HepG2 (cell line): ENCODE results near the gene NAE1. TPM values are rescaled to one million over a fixed set of nuclear protein-coding genes. Genes with fewer than 3 reads are reported as not detected.

Experiments used
- ATM ChIP-seq: fragments of 450-650 bp; IDR thresholded peaks from 2 replicates; pipeline ENCODE4 v1.7.1; 2017; ENCODE audit warnings: mild to moderate bottlenecking, borderline replicate concordance
- CBX2 ChIP-seq, 2 experiments: fragments of 200-600 bp in 1 of 2; sonication (generic); formaldehyde crosslinking in 1 of 2; IDR thresholded peaks; 2 replicates each; pipeline versions ENCODE4 v1.7.0 to v1.8.1; 2018 to 2022; ENCODE audit warnings: low read depth in 2 of 2, low read length in 1 of 2, mild to moderate bottlenecking in 1 of 2, missing genetic modification reagents in 1 of 2
- CHD2 ChIP-seq: IDR thresholded peaks from 2 replicates; pipeline ENCODE4 v1.6.1; 2011; ENCODE audit warnings: low read depth, low read length, improper control_type of control experiment
- CHD4 ChIP-seq: fragments of 200-600 bp; sonication (generic); IDR thresholded peaks from 2 replicates; pipeline ENCODE4 v1.7.0; 2017; ENCODE audit warnings: mild to moderate bottlenecking, low read length, borderline replicate concordance
- KDM5B ChIP-seq: sonication (generic); formaldehyde crosslinking; IDR thresholded peaks from 2 replicates; pipeline ENCODE4 v1.4.0; 2020; ENCODE audit warnings: missing genetic modification reagents, mild to moderate bottlenecking, borderline replicate concordance
- KLF9 ChIP-seq: IDR thresholded peaks from 2 replicates; pipeline ENCODE4 v1.6.1; 2016; ENCODE audit warnings: low read depth
- MAFK ChIP-seq, 2 experiments: IDR thresholded peaks in 1 of 2; conservative IDR thresholded peaks in 1 of 2; 2 replicates each; pipeline ENCODE4 v1.6.1; 2011; ENCODE audit warnings: improper control_type of control experiment in 2 of 2, low read length in 2 of 2
- MED1 ChIP-seq: sonication (generic); formaldehyde crosslinking; IDR thresholded peaks from 2 replicates; pipeline ENCODE4 v1.4.0; 2020; ENCODE audit warnings: missing genetic modification reagents
- RCOR2 ChIP-seq: IDR thresholded peaks from 2 replicates; pipeline ENCODE4 v1.6.1; 2016; ENCODE audit warnings: missing biosample characterization, missing genetic modification reagents
- SIX1 ChIP-seq: sonication (generic); formaldehyde crosslinking; IDR thresholded peaks from 2 replicates; pipeline ENCODE4 v1.4.0; 2020; ENCODE audit warnings: missing genetic modification reagents, borderline replicate concordance
- THAP11 ChIP-seq: IDR thresholded peaks from 2 replicates; pipeline ENCODE4 v1.6.1; 2016; ENCODE audit warnings: missing biosample characterization, missing genetic modification reagents
- YEATS2 ChIP-seq: sonication (generic); formaldehyde crosslinking; IDR thresholded peaks from 2 replicates; pipeline ENCODE4 v1.4.0; 2020; ENCODE audit warnings: missing genetic modification reagents, borderline replicate concordance
- ZBTB20 ChIP-seq: sonication (generic); formaldehyde crosslinking; IDR thresholded peaks from 2 replicates; pipeline ENCODE4 v1.8.1; 2023; ENCODE audit warnings: missing genetic modification reagents, low read depth, mild to moderate bottlenecking, borderline replicate concordance
- ZKSCAN5 ChIP-seq: sonication (generic); formaldehyde crosslinking; IDR thresholded peaks from 2 replicates; pipeline ENCODE4 v1.5.1; 2020; ENCODE audit warnings: mild to moderate bottlenecking, missing genetic modification reagents
- ZNF335 ChIP-seq: sonication (generic); formaldehyde crosslinking; IDR thresholded peaks from 2 replicates; pipeline ENCODE4 v1.4.0; 2020; ENCODE audit warnings: missing genetic modification reagents
- ZNF468 ChIP-seq: sonication (generic); formaldehyde crosslinking; IDR thresholded peaks from 2 replicates; pipeline ENCODE4 v1.8.0; 2022; ENCODE audit warnings: mild to moderate bottlenecking, moderate library complexity, missing genetic modification reagents
- ZNF510 ChIP-seq: sonication (generic); formaldehyde crosslinking; IDR thresholded peaks from 2 replicates; pipeline ENCODE4 v1.4.0; 2020; ENCODE audit warnings: low read depth, mild to moderate bottlenecking, missing genetic modification reagents
- ZNF629 ChIP-seq: sonication (generic); formaldehyde crosslinking; conservative IDR thresholded peaks from 2 replicates; pipeline ENCODE4 v1.5.0; 2020; ENCODE audit warnings: missing genetic modification reagents
- ZNF883 ChIP-seq: sonication (generic); formaldehyde crosslinking; IDR thresholded peaks from 2 replicates; pipeline ENCODE4 v1.5.1; 2020; ENCODE audit warnings: mild to moderate bottlenecking, missing genetic modification reagents; ENCODE audit errors: not compliant biosample characterization
- polyA plus RNA-seq, 8 experiments: library from polyadenylated mRNA; depleted of rRNA in 3 of 8; stranded (reverse) in 7 of 8; unstranded in 1 of 8; fragments of >200 nt; fragmentation: Illumina TruSeq in 4 of 8; extraction: Trizol in 4 of 8; gene quantifications; 2 replicates each; pipeline versions ENCODE4 v1.2.1 to v1.2.3, GENCODE V29; 2011 to 2016; ENCODE audit warnings: low read depth in 4 of 8, missing spikeins in 1 of 8, mixed read lengths in 1 of 8; ENCODE audit not compliant: insufficient read depth in 1 of 8
- total RNA-seq, 5 experiments: library from RNA; depleted of rRNA; stranded (reverse); fragments of >200 nt; fragmentation: Illumina TruSeq; extraction: Trizol; gene quantifications; 2 replicates each; pipeline ENCODE4 v1.2.3, GENCODE V29; 2016; ENCODE audit warnings: low read depth in 1 of 5
- TF ChIP-seq, protein P1 (sequence below): IDR thresholded peaks from 2 replicates; pipeline ENCODE4 v1.6.1; 2016; ENCODE audit warnings: control low read depth
- TF ChIP-seq, protein P2 (sequence below): sonication (generic); formaldehyde crosslinking; IDR thresholded peaks from 2 replicates; pipeline ENCODE4 v1.4.0; 2020; ENCODE audit warnings: missing genetic modification reagents; ENCODE audit errors: not compliant biosample characterization
- TF ChIP-seq, protein P3 (sequence below): sonication (generic); formaldehyde crosslinking; IDR thresholded peaks from 2 replicates; pipeline ENCODE4 v1.8.0; 2022; ENCODE audit warnings: mild to moderate bottlenecking, missing genetic modification reagents, borderline replicate concordance
- TF ChIP-seq, protein P4 (sequence below): sonication (generic); formaldehyde crosslinking; IDR thresholded peaks from 2 replicates; pipeline ENCODE4 v1.8.0; 2022; ENCODE audit warnings: mild to moderate bottlenecking, missing genetic modification reagents, moderate library complexity

NAE1 gene
- total and polyA plus RNA-seq, 2 of the 13 experiments (the other 11 are each of a cell fraction or from before 2014, with no cell fraction given) = 95.7 to 206 TPM

DNA sequence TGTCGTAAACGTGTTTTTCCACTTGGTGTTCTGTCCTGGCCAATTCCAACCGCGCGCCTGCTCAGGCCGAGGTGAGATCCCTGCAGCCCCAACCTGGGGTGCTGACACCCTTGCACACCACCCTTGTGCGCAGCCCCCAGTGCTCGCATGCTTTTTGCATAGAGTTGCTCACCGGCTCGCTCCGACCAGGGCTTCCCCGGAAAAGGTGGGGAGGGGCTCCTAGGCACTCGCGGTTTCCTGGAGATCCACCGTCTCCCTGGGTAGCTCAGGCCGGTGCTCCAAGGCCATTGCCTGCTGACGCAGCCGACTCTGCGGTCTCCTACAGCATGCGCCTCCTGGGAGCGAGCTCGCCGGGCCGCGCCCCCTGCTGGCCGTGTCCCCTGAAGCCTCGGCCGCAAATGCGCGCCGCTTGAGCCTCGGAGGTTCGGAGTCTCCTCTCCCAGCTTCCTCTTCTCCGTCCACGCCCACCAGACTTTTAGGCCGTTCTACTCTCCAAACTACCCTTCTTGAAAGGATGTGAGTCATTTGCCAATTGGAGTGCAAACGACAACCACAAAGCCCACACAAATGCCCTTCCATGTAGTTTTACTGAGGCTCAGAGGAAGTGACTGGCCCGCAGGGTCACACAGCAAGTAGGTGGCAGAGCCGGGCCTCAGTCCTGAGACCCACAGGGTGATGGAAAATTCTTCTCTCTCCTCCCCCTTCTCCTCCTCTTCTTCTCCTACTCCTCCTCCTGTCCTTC is 42.3 kb upstream of the NAE1 start (continued):
- no peak for TF ChIP-seq CBX2 (IDR thresholded peaks at IDR 0.05; ENCODE audit: low read depth, low read length)
- TF ChIP-seq CBX2 (CRISPR knock-in tag; IDR thresholded peaks at IDR 0.05; ENCODE audit: low read depth) = peak; percentile 91; the same call in 1 of the 2 replicates
- no peak; the same call in 1 of the 2 replicates for TF ChIP-seq ZNF468 (CRISPR knock-in tag)
- TF ChIP-seq ZNF883 (CRISPR knock-in tag) = no peak
- peak; percentile 42; the same call in 1 of the 2 replicates for TF ChIP-seq ZNF335 (CRISPR knock-in tag)
- TF ChIP-seq RCOR2 (CRISPR knock-in tag) = no peak
- no peak for TF ChIP-seq KLF9 (CRISPR knock-in tag)
- TF ChIP-seq, protein P1, sequence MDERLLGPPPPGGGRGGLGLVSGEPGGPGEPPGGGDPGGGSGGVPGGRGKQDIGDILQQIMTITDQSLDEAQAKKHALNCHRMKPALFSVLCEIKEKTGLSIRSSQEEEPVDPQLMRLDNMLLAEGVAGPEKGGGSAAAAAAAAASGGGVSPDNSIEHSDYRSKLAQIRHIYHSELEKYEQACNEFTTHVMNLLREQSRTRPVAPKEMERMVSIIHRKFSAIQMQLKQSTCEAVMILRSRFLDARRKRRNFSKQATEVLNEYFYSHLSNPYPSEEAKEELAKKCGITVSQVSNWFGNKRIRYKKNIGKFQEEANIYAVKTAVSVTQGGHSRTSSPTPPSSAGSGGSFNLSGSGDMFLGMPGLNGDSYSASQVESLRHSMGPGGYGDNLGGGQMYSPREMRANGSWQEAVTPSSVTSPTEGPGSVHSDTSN (CRISPR knock-in tag) = no peak
- TF ChIP-seq CHD2 = no peak
- TF ChIP-seq, protein P2, sequence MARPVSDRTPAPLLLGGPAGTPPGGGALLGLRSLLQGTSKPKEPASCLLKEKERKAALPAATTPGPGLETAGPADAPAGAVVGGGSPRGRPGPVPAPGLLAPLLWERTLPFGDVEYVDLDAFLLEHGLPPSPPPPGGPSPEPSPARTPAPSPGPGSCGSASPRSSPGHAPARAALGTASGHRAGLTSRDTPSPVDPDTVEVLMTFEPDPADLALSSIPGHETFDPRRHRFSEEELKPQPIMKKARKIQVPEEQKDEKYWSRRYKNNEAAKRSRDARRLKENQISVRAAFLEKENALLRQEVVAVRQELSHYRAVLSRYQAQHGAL = no peak
- TF ChIP-seq YEATS2 (CRISPR knock-in tag) = peak; percentile 56; the same call in 1 of the 2 replicates
- TF ChIP-seq ZNF510 (CRISPR knock-in tag) = no peak
- TF ChIP-seq KDM5B (CRISPR knock-in tag) = peak; percentile 89; the same call in 1 of the 2 replicates
- 0 out of 2 replicates have a peak, but pooled peaks have one; percentile 30 for TF ChIP-seq ZNF629 (CRISPR knock-in tag)
- TF ChIP-seq MED1 (CRISPR knock-in tag) = peak; percentile 68; the same call in 1 of the 2 replicates
- TF ChIP-seq, protein P3, sequence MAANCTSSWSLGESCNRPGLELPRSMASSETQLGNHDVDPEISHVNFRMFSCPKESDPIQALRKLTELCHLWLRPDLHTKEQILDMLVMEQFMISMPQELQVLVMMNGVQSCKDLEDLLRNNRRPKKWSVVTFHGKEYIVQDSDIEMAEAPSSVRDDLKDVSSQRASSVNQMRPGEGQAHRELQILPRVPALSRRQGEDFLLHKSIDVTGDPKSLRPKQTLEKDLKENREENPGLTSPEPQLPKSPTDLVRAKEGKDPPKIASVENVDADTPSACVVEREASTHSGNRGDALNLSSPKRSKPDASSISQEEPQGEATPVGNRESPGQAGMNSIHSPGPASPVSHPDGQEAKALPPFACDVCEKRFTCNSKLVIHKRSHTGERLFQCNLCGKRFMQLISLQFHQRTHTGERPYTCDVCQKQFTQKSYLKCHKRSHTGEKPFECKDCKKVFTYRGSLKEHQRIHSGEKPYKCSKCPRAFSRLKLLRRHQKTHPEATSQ = peak; percentile 88
- no peak for TF ChIP-seq ATM
- peak in 1 of 2 experiments; percentile 27; a peak in 1 of 4 replicates for TF ChIP-seq MAFK (conservative IDR thresholded peaks at IDR 0.05 in 1 of 2, IDR thresholded peaks at IDR 0.05 in 1 of 2; ENCODE audit: low read length in 2 of 2)
- TF ChIP-seq ZBTB20 (CRISPR knock-in tag) = peak; percentile 29; the same call in 1 of the 2 replicates
- TF ChIP-seq THAP11 (CRISPR knock-in tag) = peak; percentile 56
- TF ChIP-seq CHD4 = no peak
- no peak for TF ChIP-seq ZKSCAN5 (CRISPR knock-in tag)
- TF ChIP-seq SIX1 (CRISPR knock-in tag) = no peak
- TF ChIP-seq, protein P4, sequence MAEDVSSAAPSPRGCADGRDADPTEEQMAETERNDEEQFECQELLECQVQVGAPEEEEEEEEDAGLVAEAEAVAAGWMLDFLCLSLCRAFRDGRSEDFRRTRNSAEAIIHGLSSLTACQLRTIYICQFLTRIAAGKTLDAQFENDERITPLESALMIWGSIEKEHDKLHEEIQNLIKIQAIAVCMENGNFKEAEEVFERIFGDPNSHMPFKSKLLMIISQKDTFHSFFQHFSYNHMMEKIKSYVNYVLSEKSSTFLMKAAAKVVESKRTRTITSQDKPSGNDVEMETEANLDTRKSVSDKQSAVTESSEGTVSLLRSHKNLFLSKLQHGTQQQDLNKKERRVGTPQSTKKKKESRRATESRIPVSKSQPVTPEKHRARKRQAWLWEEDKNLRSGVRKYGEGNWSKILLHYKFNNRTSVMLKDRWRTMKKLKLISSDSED (CRISPR knock-in tag) = no peak
